Measurements from ENCODE around the gene RBM34.
"Not testable (repeated sequence)": the region's sequence is repeated elsewhere in the genome, so short reads cannot be mapped to it uniquely, and the experiment has no call there.

RBM34 gene, protein sequence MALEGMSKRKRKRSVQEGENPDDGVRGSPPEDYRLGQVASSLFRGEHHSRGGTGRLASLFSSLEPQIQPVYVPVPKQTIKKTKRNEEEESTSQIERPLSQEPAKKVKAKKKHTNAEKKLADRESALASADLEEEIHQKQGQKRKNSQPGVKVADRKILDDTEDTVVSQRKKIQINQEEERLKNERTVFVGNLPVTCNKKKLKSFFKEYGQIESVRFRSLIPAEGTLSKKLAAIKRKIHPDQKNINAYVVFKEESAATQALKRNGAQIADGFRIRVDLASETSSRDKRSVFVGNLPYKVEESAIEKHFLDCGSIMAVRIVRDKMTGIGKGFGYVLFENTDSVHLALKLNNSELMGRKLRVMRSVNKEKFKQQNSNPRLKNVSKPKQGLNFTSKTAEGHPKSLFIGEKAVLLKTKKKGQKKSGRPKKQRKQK

DNA sequence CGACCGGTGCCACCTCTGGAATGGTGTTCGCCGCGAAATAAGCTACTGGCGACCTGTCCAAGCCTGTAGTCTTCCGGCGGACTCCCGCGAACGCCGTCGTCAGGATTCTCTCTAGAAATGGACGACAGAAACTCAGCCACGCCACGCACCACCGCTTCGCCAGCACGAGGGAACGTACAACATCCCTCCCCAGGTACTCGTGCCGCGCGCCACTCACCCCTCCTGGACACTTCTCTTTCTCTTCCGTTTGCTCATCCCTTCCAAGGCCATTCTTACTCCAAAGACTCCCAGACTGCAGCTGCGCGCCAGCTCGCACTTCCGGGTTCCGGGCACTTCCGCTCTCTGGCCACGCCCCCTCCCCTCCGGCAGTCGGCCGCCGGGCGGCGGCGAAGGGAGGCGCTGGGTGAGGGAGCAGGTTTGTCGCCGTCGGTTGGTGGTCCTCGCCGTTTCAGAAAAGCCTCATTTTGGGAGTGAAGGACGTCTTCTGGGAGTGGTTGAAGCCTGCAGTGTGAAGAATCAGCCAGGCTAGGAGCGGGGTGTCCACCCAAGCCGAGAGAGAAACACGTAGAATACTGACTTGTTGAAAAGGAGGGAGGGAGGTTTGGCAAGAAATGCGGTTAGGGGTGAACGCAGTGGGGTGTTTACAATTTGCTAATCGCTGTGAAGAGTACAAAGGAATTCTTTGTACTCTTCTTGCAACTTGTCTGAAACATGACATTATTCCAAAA is at the start of gene RBM34:
Gene RBM34 (minus strand): TSS at position 294 of the 728 bp plus-strand sequence. CDS start 24 bp downstream, at position 270.
- DNase-seq, result peak in 1 of 2 experiments; percentile 66

DNA sequence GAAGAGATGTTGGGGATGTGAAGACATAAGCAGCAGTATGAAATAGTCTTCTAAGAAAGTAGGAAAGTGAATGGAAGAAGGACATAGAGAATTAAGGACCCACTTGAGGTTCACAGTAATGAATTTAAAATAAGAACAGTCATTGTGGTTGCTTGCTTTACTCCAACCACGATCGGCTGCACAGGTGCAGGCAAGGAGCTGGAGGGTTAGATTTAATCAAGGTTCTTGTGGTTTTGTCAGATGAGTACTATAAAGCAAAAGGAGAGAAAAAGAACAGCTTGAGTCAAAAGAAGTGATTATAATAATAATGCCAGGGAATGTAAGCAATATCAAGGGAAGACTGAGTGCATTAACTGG is 46.1 kb upstream of the RBM34 start:
- DNase-seq, result no peak

DNA sequence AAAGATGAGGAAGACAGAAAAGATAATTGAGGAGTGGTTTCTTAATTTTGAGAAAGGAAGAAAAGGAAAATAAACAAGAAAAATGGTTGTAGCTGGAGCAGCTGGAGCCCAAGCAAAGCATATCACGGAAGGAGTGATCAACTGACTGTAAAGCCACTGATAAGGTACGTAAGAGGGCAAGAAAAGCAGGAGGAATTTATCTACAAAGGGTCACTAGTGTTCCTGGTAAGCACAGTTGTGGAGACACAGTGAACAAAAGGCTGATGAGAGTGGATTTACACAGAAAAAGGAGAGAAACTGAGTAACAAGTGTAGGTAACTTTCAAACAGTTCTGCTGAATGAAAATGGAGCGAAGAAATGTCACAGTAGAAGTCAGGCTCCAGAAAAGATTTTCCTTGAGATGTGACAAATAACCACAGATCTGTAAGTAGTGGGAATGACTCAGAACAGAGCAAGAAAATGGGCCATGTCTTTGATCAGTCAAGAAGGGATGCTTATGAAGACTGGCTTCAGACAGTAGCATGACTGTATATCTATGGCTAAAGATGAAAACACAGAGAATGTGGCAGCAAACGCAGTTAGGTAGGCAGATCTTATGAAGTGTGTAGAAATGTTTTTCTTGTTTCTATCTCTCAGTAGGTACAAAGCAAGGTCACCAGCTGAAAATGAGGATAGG is 45.6 kb upstream of the RBM34 start:
- DNase-seq, result no peak

DNA sequence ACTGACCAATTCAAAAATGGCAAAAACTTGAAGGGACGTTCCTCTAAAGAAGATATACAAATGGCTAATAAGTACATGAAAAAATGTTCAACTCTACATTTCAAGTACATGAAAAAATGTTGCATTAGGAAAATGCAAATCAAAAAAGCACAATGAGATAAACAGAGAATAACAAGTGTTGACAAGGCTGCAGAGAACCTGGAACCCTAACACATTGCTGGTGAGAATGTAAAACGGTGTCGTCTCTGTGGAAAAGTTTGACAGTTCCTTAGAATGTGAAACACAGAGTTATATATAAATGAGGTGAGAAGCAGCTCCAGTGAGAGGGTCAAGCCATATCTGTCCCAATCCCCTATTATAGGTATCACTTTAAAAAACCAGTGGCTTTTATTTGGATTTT is 44.6 kb upstream of the RBM34 start:
- DNase-seq, result no peak

DNA sequence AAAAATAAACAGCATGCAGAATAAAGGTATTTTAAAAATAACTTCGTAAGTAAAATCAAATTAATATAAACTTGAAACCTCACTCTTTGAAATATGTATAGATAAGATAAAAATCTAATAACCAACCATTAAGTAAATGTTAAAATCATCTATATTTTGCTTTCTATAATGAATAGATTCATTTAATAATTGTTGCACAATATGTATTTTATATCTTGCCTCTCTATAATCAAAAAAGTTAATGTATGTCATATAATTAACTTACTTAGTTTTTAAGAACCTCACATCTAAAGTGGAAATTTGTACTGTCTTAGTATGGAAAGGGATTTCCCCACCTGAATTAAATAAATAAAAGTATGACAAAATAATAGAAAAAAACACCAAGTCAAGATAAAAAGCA is 42.4 kb upstream of the RBM34 start:
- DNase-seq, result no peak

DNA sequence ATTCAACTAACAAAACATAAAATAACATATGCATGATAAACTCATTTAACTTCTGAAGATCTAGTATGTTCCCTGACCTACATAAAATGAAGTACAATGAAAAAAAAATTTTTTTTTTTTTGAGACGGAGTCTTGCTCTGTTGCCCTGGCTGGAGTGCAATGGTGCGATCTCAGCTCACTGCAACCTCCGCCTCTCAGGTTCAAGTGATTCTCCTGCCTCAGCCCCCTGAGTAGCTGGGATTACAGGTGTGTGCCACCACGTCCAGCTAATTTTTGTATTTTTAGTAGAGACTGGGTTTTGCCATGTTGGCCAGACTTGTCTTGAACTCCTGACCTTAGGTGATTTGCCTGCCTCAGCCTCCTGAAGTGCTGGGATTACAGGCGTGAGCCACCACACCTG is 41.4 kb upstream of the RBM34 start:
- DNase-seq, result not testable (repeated sequence)

DNA sequence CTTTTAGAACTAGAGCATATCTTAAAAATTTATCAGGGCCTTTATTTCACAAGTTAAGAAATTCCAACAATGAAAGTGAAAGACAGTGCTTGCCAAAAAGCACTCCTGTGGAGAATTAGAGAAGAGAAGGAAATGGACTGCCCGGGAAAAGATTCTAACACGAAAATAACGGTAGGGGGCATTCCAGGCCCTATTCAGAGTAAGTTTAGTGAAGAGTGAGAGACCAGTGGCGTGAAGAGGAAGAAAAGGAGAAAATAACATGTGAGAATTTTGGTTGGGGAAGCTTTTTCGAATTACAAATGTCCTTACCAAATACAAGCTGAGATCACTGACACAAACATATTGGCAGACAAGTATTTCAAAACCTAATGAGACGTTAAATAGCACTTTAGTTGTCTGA is 38.4 kb upstream of the RBM34 start:
- DNase-seq, result no peak

DNA sequence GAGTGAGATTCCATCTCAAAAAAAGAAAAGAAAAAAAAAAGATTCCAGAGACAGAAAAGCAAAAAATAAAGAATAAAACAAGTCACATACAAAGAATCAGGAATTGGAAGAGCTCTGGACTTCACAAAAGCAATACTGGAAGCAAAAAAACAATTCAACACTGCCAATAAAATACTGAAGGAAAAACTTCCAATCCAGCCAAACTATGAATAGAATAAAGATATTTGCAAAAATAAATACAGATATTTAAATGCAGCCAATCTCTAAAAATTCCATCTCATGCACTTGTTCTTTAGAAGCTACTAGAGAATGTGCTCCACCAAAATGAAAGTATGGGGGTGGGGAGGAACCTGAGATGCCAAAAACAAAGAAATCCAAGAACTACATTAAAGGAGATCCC is 29.4 kb upstream of the RBM34 start:
- DNase-seq, result no peak

DNA sequence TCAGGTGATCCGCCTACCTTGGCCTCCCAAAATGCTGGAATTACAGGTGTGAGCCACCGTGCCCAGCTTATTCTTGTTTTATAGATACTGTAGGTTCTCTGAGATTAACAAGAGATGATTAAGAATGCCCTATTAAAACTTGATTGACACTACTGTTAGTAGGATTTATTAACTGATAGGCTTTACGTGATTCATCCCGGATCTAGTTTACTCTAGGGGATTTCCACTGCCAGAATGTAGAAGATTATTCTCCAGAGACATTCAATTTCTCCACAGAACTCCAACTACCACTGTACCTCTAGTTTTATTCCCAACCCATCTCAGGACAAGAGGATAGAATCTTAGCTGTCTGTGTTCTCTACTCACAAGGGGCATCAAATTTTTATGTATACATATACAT is 26.3 kb upstream of the RBM34 start:
- DNase-seq, result no peak

DNA sequence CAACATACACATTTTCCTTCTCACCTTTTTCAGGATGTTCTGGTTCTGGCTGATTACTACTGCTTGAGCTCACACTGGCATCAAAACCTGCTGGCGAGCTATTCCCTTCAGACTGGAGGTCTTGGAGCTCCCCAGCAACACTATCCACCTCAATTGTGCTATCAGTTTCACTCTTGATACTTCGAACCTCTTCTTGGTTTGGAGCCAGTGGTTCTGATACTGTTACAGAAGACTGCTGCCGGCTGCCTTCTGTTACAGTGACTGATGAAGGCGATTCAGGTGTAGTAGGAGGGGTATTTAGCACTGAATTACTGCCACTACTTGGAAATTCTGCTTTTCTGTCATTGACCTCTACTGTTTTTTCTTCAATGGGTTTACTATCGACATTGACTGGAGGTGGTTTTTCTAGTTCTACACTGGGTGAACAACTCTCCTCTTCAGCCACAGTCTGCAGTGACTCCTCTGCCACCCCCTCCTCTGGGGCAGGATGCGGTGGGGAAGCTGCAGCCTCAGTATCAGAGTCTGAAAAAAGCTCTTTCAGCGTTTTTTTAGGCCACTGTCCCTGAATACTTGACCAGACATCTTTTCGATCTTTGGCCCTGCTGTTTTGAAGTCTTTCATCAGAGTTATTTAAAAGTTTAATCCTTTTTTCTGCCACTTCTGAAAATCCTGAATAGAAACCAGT is 20.7 kb upstream of the RBM34 start:
- no peak for DNase-seq

DNA sequence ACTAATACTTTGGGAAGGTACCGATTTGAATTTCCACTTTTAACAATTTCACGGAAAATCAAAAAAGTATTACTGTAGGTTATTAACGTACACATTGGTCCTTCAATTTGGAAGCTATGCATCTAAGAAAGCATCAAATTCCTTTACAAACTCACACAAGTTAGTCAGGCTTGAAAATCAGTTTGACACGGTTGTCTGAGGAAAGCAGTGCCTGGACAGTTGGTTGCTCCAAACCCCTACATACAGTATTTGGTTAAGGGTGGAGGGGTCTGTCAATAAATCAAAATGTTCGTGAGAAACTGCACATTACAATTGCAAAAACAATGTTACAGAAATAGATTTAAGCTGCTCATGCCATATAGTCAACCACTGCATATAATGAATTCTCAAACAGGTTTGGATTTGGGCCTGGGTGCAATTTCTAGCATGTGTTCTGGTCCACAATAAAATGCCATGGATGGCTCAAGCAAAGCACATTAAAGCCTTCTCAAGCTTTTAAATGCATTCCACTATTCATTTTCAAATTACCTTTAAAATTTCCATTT is 19.9 kb upstream of the RBM34 start:
- DNase-seq, result no peak

DNA sequence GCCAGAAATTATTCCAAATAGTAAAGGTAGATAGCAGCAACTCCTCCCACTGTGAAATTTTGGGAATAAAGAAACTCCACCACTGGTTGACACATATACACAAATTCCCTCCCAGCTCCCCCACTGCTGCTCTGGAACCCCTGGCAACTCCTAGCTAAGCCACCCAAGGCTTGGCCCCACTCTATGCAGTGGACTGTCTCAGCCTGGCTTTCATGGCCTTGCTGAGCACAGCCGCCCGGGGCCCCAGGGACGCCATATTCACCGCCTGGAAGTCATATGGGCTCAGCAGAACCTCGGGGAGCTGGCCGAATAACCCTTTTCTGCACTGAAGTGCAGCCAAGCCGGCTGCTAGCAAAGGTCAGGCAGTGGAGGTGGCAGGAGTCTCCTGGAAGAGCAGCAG is 15.4 kb upstream of the RBM34 start:
- DNase-seq, result no peak

DNA sequence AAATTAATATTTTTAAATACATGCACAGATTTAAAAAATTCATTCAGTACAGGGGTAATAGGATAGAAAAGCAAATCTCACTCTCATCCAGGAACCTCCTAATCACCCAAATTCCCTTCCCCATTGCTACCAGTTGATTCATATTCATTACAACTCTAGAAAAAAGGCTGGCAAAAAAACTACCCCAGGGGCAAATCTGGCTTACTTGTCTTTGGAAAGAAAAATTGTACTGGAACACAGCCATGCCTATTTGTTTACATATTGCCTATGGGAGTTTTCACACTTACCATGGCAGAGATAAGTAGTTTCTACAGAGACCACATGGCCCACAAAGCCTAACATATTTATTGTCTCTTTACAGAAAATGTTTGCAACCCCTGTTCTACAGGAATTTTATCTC is 8.9 kb upstream of the RBM34 start:
- no peak for DNase-seq

DNA sequence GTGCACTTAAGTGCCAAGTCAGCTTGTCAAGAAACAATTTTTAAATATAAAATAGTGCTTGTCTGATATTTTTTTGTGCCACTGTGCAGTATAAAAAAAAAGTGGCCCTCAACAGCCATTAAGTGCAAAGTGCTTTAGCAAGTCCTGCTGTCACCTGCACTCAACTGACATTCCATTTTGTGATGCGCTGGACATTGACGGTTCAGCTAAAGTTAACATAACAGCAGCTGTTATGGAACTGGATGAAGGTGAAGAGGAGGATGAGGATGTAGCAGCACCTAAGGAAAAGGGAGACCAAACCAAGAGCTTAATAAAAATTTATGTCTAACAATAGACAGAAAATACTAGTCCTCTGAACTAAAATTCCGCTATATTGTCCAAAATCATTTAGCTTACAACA is 7.3 kb upstream of the RBM34 start:
- no peak for DNase-seq

DNA sequence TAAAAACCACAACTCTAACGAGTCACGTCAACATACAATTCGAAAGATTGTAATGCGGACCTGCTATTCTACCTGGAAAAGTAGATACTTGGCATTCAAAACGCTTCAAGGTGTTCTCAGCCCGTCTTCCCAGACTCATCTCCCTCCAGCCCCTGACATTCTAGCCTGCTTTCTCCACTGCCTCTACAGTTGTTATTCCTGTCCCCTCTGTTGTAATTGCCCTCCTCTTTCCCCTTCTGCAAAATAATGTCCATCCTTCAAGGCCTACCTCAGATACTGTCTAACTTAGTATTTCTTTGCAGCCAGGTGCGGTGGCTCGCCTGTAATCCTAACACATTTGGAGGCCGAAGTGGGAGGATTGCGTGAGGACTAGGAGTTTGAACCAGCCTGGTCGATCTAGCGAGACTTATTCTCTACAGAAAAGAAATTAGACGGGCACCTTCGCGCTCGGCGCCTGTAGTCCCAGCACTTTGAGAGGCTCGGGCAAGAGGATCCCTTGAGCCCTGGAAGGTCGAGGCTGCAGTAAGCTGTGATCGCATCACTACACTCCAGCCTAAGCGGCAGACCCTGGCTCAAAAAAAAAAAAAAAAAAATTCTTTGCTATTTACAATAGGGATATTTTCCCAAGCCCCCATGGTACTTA is 756 bp upstream of the RBM34 start:
- no peak for DNase-seq

DNA sequence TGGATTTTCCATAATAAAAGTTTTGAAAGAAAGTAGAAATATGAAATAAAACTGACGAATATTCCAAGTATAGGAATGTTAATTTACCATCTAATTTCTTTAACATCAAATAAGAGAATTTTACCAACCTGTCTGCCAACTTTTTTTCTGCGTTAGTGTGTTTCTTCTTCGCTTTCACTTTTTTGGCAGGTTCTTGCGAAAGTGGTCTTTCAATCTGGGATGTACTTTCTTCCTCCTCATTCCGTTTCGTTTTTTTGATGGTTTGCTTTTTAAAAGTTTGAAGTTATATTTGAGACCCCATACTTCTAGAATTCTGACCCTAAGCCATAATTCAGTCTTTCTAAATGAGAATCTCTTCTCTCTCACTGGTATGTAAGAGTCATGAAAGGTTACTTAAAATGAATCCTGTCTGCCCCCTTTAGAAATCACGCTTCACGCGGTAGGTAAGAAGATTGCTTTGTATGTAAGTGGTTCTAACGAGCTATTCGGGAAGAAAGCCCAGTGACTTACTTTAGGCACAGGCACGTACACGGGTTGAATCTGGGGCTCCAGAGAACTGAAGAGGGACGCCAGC is 580 bp downstream of the RBM34 start:
- no peak for DNase-seq

DNA sequence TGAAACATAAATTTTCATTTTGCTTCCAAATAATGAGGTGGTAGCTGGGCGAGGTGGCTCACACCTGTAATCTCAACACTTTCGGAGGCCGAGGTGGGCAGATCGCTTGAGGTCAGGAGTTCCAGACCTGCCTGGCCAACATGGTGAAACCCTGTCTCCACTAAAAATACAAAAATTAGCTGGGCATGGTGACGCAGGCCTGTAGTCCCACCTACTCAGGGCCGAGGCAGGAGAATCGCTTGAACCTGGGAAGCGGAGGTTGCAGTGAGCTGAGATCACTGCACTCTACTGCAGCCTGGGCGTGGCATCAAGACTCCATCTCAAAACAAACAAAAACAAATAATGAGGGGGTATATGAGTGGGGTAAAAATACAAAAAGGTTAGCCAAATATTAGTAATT is 1.1 kb downstream of the RBM34 start:
- not testable (repeated sequence) for DNase-seq

DNA sequence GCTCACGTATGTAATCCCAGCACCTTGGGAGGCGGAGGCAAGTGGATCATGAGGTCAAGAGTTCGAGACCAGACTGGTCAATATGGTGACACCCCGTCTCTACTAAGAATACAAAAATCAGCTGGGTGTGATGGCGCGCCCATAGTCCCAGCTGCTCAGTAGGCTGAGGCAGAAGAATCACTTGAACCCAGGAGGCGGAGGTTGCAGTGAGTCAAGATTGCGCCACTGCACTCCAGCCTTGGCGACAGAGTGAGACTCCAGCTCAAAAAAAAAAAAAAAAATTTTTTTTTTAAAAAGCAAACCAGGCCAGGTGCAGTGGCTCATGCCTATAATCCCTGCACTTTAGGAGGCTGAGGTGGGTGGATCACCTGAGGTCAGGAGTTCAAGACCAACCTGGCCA is 1.8 kb downstream of the RBM34 start:
- DNase-seq, result not testable (repeated sequence)

DNA sequence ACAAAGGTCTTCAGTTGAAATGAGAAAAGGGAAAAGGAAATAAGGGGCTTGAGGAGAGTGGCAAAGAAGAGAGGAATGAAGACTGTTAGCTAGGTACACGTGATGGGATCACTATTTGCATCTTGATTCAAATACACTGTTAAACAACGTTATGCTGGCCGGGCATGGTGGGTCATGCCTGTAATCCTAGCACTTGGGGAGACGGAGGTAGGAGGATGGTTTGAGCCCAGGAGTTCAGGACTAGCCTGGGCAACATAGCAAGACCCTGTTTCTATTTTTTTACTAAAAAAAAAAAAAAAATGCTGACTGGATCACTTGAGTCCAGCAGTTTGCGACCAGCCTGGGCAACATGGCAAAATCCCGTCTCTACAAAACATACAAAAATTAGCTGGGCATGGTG is 2.4 kb downstream of the RBM34 start:
- no peak for DNase-seq

DNA sequence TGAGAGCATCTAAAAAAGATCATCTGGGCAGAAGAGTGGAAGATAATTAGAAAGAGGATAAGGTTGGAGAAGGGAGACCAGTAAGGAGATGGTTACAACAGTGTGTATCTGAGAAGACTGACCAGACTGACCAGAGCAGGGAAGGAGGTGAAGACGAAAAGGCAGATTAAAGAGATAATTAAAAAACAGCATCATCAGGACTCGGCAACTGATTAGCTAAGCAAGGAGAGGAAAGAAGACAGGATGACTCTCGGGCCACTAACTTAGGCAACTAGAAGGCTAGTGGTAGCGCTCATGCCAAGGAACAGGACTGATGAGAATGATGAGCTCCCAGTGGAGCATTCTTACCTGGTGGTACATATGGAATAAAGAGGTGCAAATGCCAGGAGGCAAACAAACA is 3.9 kb downstream of the RBM34 start:
- DNase-seq, result no peak

DNA sequence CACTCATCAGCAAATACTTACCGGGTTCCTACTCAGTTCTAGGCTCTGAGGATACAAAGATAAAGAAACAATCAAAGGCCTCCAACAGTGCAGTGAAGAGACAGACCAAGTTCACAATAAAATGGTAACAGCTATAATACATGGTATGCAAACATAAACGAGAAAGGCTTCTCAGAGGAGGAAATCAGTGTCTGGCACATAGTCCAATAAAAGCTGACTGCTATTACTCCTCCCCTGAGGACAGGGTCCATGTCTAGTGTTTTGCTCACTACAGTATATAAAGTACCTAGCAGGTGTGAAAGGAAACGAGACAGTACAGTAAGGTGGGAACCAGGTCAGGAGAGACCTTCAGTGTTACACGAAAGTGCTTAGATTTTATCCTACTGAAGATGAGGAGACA is 4.3 kb downstream of the RBM34 start:
- no peak for DNase-seq

DNA sequence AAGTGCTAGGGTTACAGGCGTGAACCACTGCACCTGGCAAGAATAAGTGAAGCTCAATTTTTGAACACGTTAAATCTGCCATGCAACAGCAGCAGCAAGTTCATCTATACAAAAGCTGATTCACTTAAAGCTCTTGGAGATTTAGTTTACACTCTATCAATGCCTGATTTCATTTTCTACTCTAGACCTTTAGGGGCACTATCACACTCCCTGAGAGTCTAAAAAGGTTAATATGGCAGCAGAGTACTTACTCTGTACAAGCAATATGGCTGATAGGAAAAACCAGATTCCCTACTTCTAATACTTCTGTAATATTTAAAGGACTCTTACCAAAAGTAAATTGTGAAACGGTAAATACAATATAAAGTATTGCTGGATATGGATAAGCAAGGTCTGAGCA is 4.8 kb downstream of the RBM34 start:
- DNase-seq, result no peak

Measured in cerebellar nuclear complex (tissue), 1 donor.